ENCODE results near the gene SFMBT2. TPM values are rescaled to one million over a fixed set of nuclear protein-coding genes. Genes with fewer than 3 reads are reported as not detected.

SFMBT2 gene
- total RNA-seq, 4 donors from 2014 or later, result 0.60 to 8.6 (median 2.5) TPM

- Histone ChIP-seq H3K4me3 (no peak overlapping the region), H3K9me3 (no peaks in the 10 kb centered on the region), H3K36me3 (no peaks in the 10 kb centered on the region), H3K27me3 (peaks cover 22% of the 10 kb centered on the region), H3K4me1 (peaks cover 0 to 20% (median 2%) of the 10 kb centered on the region in 4 donors), H3K27ac (no peak overlapping the region)
- in situ Hi-C loops (cut with MboI; ENCODE audit: low pct_ligation_motif_present in 1 of 4, low pct_unique_long_range_greater_than_20kb in 1 of 4, low sequenced_read_pairs in 3 of 4) (no loop called here), intact Hi-C loops (cut with DNase I; ENCODE audit: low total_unique reads) (no loop called here)
- 83 to 90% methylated on average over 3 of the region's 3 CpGs for WGBS, 2 donors (ENCODE audit: low coverage in 1 of 2)
- TF ChIP-seq EP300 (IDR thresholded peaks at IDR 0.05; ENCODE audit: low read depth) (no peak), POLR2AphosphoS5 (IDR thresholded peaks at IDR 0.05) (no peak), POLR2A (IDR thresholded peaks at IDR 0.05) (no peak)
- TF ChIP-seq, protein P1, sequence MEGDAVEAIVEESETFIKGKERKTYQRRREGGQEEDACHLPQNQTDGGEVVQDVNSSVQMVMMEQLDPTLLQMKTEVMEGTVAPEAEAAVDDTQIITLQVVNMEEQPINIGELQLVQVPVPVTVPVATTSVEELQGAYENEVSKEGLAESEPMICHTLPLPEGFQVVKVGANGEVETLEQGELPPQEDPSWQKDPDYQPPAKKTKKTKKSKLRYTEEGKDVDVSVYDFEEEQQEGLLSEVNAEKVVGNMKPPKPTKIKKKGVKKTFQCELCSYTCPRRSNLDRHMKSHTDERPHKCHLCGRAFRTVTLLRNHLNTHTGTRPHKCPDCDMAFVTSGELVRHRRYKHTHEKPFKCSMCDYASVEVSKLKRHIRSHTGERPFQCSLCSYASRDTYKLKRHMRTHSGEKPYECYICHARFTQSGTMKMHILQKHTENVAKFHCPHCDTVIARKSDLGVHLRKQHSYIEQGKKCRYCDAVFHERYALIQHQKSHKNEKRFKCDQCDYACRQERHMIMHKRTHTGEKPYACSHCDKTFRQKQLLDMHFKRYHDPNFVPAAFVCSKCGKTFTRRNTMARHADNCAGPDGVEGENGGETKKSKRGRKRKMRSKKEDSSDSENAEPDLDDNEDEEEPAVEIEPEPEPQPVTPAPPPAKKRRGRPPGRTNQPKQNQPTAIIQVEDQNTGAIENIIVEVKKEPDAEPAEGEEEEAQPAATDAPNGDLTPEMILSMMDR (IDR thresholded peaks at IDR 0.05), result no peak
- no peak for DNase-seq
These were observed 25.8 kb upstream of the SFMBT2 start for GRCh38 chr10:7436490-7437100.

- no peak overlapping the region for H3K27ac ChIP-seq
- no peak for DNase-seq
- no peaks in the 10 kb centered on the region for H3K9me3 ChIP-seq
- intact Hi-C loops (cut with DNase I; ENCODE audit: low total_unique reads), result no loop called here
- H3K36me3 ChIP-seq, result no peaks in the 10 kb centered on the region
- WGBS, 2 donors (ENCODE audit: low coverage in 1 of 2), result 61 to 66% methylated on average over 2 of the region's 2 CpGs
- peaks cover 16% of the 10 kb centered on the region for H3K27me3 ChIP-seq
- TF ChIP-seq EP300 (IDR thresholded peaks at IDR 0.05; ENCODE audit: low read depth), result no peak
- no peak for TF ChIP-seq POLR2AphosphoS5 (IDR thresholded peaks at IDR 0.05)
- no peak for TF ChIP-seq POLR2A (IDR thresholded peaks at IDR 0.05)
- TF ChIP-seq, protein P1 (IDR thresholded peaks at IDR 0.05), result no peak
- in situ Hi-C loops (cut with MboI; ENCODE audit: low pct_ligation_motif_present in 1 of 4, low pct_unique_long_range_greater_than_20kb in 1 of 4, low sequenced_read_pairs in 3 of 4), result no loop called here
- no peak overlapping the region for H3K4me3 ChIP-seq
- H3K4me1 ChIP-seq, result peaks cover 0 to 20% (median 2%) of the 10 kb centered on the region in 4 donors
These were observed 24.8 kb upstream of the SFMBT2 start for GRCh38 chr10:7435674-7436073.

DNA sequence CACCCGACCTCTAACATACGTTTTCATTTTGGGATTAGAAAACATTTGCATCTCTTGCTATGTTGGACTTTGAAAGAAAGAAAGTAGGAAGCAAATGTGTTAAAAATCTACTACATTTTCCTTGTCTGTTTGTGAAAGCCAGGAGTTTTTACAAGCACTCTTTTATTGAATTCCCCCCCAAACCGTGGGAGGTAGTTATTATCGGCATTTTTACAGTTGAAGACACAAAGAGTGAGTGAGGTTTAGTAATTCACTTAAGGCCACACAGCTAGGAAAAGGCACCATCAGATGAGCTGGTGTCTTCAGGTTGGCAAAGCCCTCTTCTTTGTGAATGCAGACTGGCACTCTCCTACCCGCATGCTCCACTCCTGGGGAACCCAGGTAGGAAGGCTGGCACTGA lies 23.5 kb upstream of the SFMBT2 start:
- intact Hi-C loops (cut with DNase I; ENCODE audit: low total_unique reads), result no loop called here
- H3K27ac ChIP-seq, result no peak overlapping the region
- no peak overlapping the region for H3K4me3 ChIP-seq
- WGBS, 2 donors (ENCODE audit: low coverage in 1 of 2), result 66% methylated on average over 5 of the region's 5 CpGs; no CpG with 5 or more reads in 1 of the 2 donors
- peaks cover 11% of the 10 kb centered on the region for H3K27me3 ChIP-seq
- no peak for DNase-seq
- in situ Hi-C loops (cut with MboI; ENCODE audit: low pct_ligation_motif_present in 1 of 4, low pct_unique_long_range_greater_than_20kb in 1 of 4, low sequenced_read_pairs in 3 of 4), result no loop called here
- TF ChIP-seq POLR2A (IDR thresholded peaks at IDR 0.05) (no peak), POLR2AphosphoS5 (IDR thresholded peaks at IDR 0.05) (no peak), EP300 (IDR thresholded peaks at IDR 0.05; ENCODE audit: low read depth) (no peak)
- TF ChIP-seq, protein P1 (IDR thresholded peaks at IDR 0.05), result no peak
- no peaks in the 10 kb centered on the region for H3K9me3 ChIP-seq
- H3K36me3 ChIP-seq, result no peaks in the 10 kb centered on the region
- H3K4me1 ChIP-seq, result peaks cover 0 to 20% (median 2%) of the 10 kb centered on the region in 4 donors

- 37 to 70% methylated on average over 4 to 8 of the region's 8 CpGs for WGBS, 2 donors (ENCODE audit: low coverage in 1 of 2)
- in situ Hi-C loops (cut with MboI; ENCODE audit: low pct_ligation_motif_present in 1 of 4, low pct_unique_long_range_greater_than_20kb in 1 of 4, low sequenced_read_pairs in 3 of 4), result no loop called here
These were observed 23.0 kb upstream of the SFMBT2 start for GRCh38 chr10:7433861-7434260.

More at GRCh38 chr10:7433861-7434260, 23.0 kb upstream of the SFMBT2 start:
- Histone ChIP-seq H3K4me1 (peaks cover 0 to 16% (median 2%) of the 10 kb centered on the region in 4 donors), H3K4me3 (no peak overlapping the region), H3K9me3 (no peaks in the 10 kb centered on the region), H3K27me3 (peaks cover 11% of the 10 kb centered on the region), H3K27ac (no peak overlapping the region), H3K36me3 (no peaks in the 10 kb centered on the region)
- no peak for DNase-seq
- intact Hi-C loops (cut with DNase I; ENCODE audit: low total_unique reads), result no loop called here
- TF ChIP-seq EP300 (IDR thresholded peaks at IDR 0.05; ENCODE audit: low read depth), result no peak
- no peak for TF ChIP-seq POLR2A (IDR thresholded peaks at IDR 0.05)
- TF ChIP-seq, protein P1 (IDR thresholded peaks at IDR 0.05), result no peak
- TF ChIP-seq POLR2AphosphoS5 (IDR thresholded peaks at IDR 0.05), result no peak
